Mammary epithelial cell (primary cell): Measurements from ENCODE around the gene ZBTB16.

Experiments used
- CTCF ChIP-seq, 2 donors: IDR thresholded peaks in 1 of 2; conservative IDR thresholded peaks in 1 of 2; 2 replicates each; pipeline ENCODE4 v1.5.1; 2011 to 2012; ENCODE audit warnings: inconsistent platforms in 2 of 2, low read length in 2 of 2, mild to moderate bottlenecking in 2 of 2, control low read depth in 1 of 2, low read depth in 1 of 2; ENCODE audit not compliant: insufficient read depth in 1 of 2; ENCODE audit errors: extremely low read depth in 1 of 2
- EZH2 ChIP-seq: IDR thresholded peaks from 2 replicates; pipeline ENCODE4 v1.6.1; 2012; ENCODE audit warnings: low read length, inconsistent platforms, borderline replicate concordance

GRCh38 chr11:114061048-114061680, 1.7 kb downstream of the ZBTB16 start:
- TF ChIP-seq CTCF (conservative IDR thresholded peaks at IDR 0.05 in 1 of 2, IDR thresholded peaks at IDR 0.05 in 1 of 2; ENCODE audit: extremely low read depth in 1 of 2, insufficient read depth in 1 of 2, low read depth in 1 of 2, low read length in 2 of 2) (no peak), EZH2 (peak; percentile 44)
